ENCODE data around the gene NLGN1.

GRCh38 chr3:173747427-173747826 lies 349.9 kb downstream of the NLGN1 start:
- no peak for TF ChIP-seq CTCF (IDR thresholded peaks at IDR 0.05; ENCODE audit: low read depth, low read length)
- no peak for TF ChIP-seq POLR2A (IDR thresholded peaks at IDR 0.05; ENCODE audit: extremely low read depth, insufficient read length)
- TF ChIP-seq, protein P1, sequence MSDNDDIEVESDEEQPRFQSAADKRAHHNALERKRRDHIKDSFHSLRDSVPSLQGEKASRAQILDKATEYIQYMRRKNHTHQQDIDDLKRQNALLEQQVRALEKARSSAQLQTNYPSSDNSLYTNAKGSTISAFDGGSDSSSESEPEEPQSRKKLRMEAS (IDR thresholded peaks at IDR 0.05; ENCODE audit: low read depth, low read length): no peak
- TF ChIP-seq MYC (IDR thresholded peaks at IDR 0.05; ENCODE audit: low read depth, low read length): no peak

All from NB4 (cell line).